HepG2 (cell line): ENCODE measurements around the gene WIZ. TPM values are rescaled to one million over a fixed set of nuclear protein-coding genes. Genes with fewer than 3 reads are reported as not detected.
"Not testable (repeated sequence)": the region's sequence is repeated elsewhere in the genome, so short reads cannot be mapped to it uniquely, and the experiment has no call there.

Experiments used
- ATAC-seq: fragments of 200-7000 bp; cut with Tn5 transposase; 3 replicates; pipeline ENCODE4 v1.9.1; 2020; ENCODE audit warnings: mild to moderate bottlenecking, moderate library complexity
- BruUV-seq: library from RNA; stranded (reverse); fragments of 400-500 nt; replicated peaks from 2 replicates; lab custom pipeline; 2021; lab: Mats Ljungman, UMichigan
- CTCF ChIA-PET: fragments of 300-600 bp; formaldehyde crosslinking; extraction: SDS; loops from one replicate; lab custom pipeline; 2021; ENCODE audit warnings: low total read pairs, inconsistent platforms, low intra/inter-chr PET ratio; lab: Yijun Ruan, JAX
- POLR2A ChIA-PET: fragments of 350-600 bp; sonication (Branson Sonifier 250); formaldehyde crosslinking; loops from one replicate; lab custom pipeline; 2020; ENCODE audit warnings: antibody characterized with exemption, inconsistent platforms; lab: Yijun Ruan, JAX
- DNase-seq: peaks from one replicate; pipeline ENCODE4 v3.0.0-alpha.2; 2015; ENCODE audit warnings: low spot score
- FAIRE-seq: peaks from 3 replicates; lab custom pipeline; 2011; peaks lifted over from hg19 to GRCh38; lab: Jason Lieb, UNC
- H2AFZ ChIP-seq: one replicate; pipeline ENCODE4 v1.6.1; 2011; ENCODE audit warnings: low read length, inconsistent platforms
- H3K27ac ChIP-seq: fragments of 300-600 bp; 3 replicates; pipeline ENCODE4 v1.8.0; 2011; ENCODE audit warnings: mixed run types, mild to moderate bottlenecking, mixed read lengths, low read length, inconsistent platforms; ENCODE audit not compliant: insufficient read depth; ENCODE audit errors: extremely low read length
- H3K27me3 ChIP-seq, 2 experiments: fragments of 200-600 bp in 1 of 2; 2 replicates in 1 of 2; 3 replicates in 1 of 2; pipeline versions ENCODE4 v1.6.0 to v1.8.0; 2011; ENCODE audit warnings: low read length in 2 of 2, mild to moderate bottlenecking in 2 of 2, moderate library complexity in 2 of 2, inconsistent platforms in 1 of 2; ENCODE audit not compliant: insufficient read depth in 2 of 2, control insufficient read depth in 1 of 2
- H3K36me3 ChIP-seq, 2 experiments: fragments of 200-600 bp in 1 of 2; replicated peaks in 1 of 2; 2 replicates in 1 of 2; 3 replicates in 1 of 2; pipeline versions ENCODE4 v1.5.1 to v1.8.0; 2011; ENCODE audit warnings: low read length in 2 of 2, inconsistent platforms in 1 of 2; ENCODE audit not compliant: insufficient read depth in 2 of 2, control insufficient read depth in 1 of 2
- H3K4me1 ChIP-seq: 2 replicates; pipeline ENCODE4 v1.5.1; 2012; ENCODE audit warnings: low read length, inconsistent platforms; ENCODE audit not compliant: insufficient read depth
- H3K4me2 ChIP-seq: 2 replicates; pipeline ENCODE4 v1.6.0; 2011; ENCODE audit warnings: low read depth, low read length, inconsistent platforms
- H3K4me3 ChIP-seq, 3 experiments: fragments of 200-600 bp in 1 of 3; sonication (generic), shearing (Covaris generic) in 1 of 3; replicated peaks in 1 of 3; 2 replicates each; pipeline ENCODE4 v1.5.1; 2011 to 2016; ENCODE audit warnings: low read length in 3 of 3, inconsistent platforms in 2 of 3, low read depth in 2 of 3, mild to moderate bottlenecking in 2 of 3, control low read depth in 1 of 3, mixed read lengths in 1 of 3; ENCODE audit not compliant: insufficient read depth in 1 of 3
- H3K79me2 ChIP-seq: one replicate; pipeline ENCODE4 v1.6.1; 2011; ENCODE audit warnings: low read length, inconsistent platforms; ENCODE audit not compliant: insufficient read depth
- H3K9ac ChIP-seq: 2 replicates; pipeline ENCODE4 v1.6.0; 2011; ENCODE audit warnings: mild to moderate bottlenecking, low read depth, low read length, inconsistent platforms; ENCODE audit not compliant: insufficient read depth
- H3K9me3 ChIP-seq: 2 replicates; pipeline ENCODE4 v1.5.1; 2012; ENCODE audit warnings: mild to moderate bottlenecking, low read length
- H4K20me1 ChIP-seq: 2 replicates; pipeline ENCODE4 v1.6.0; 2011; ENCODE audit warnings: inconsistent platforms, mild to moderate bottlenecking, low read length, moderate library complexity; ENCODE audit not compliant: insufficient read depth
- GTF2F1 ChIP-seq: fragments of 150-350 bp; IDR thresholded peaks from 2 replicates; pipeline ENCODE4 v1.6.1; 2014; ENCODE audit warnings: low read length
- MYC ChIP-seq: sonication (generic); formaldehyde crosslinking; IDR thresholded peaks from 2 replicates; pipeline ENCODE4 v1.9.0; 2021; ENCODE audit warnings: missing genetic modification reagents, borderline replicate concordance
- NONO ChIP-seq, 2 experiments: fragments of 450-650 bp in 1 of 2; sonication (generic) in 1 of 2; formaldehyde crosslinking in 1 of 2; IDR thresholded peaks in 1 of 2; conservative IDR thresholded peaks in 1 of 2; 2 replicates each; pipeline versions ENCODE4 v1.6.1 to v1.8.0; 2017 to 2022; ENCODE audit warnings: mild to moderate bottlenecking in 1 of 2, missing genetic modification reagents in 1 of 2, moderate library complexity in 1 of 2
- NPAS2 ChIP-seq: sonication (generic); formaldehyde crosslinking; IDR thresholded peaks from 2 replicates; pipeline ENCODE4 v1.8.0; 2022; ENCODE audit warnings: mild to moderate bottlenecking, missing genetic modification reagents, borderline replicate concordance
- SOX6 ChIP-seq, 2 experiments: fragments of 450-650 bp in 1 of 2; sonication (generic) in 1 of 2; formaldehyde crosslinking in 1 of 2; IDR thresholded peaks; 2 replicates each; pipeline versions ENCODE4 v1.4.0 to v1.6.1; 2017 to 2020; ENCODE audit warnings: antibody characterized with exemption in 1 of 2, mild to moderate bottlenecking in 1 of 2, missing genetic modification reagents in 1 of 2
- TSC22D2 ChIP-seq: sonication (generic); formaldehyde crosslinking; IDR thresholded peaks from 2 replicates; pipeline ENCODE4 v1.5.1; 2020; ENCODE audit warnings: missing genetic modification reagents, mild to moderate bottlenecking, borderline replicate concordance
- ZBTB21 ChIP-seq: sonication (generic); formaldehyde crosslinking; IDR thresholded peaks from 2 replicates; pipeline ENCODE4 v1.4.0; 2020; ENCODE audit warnings: missing genetic modification reagents
- ZNF530 ChIP-seq: sonication (generic); formaldehyde crosslinking; IDR thresholded peaks from 2 replicates; pipeline ENCODE4 v1.5.0; 2020; ENCODE audit warnings: low read depth, mild to moderate bottlenecking, missing genetic modification reagents
- ZNF569 ChIP-seq: sonication (generic); formaldehyde crosslinking; IDR thresholded peaks from 2 replicates; pipeline ENCODE4 v1.5.0; 2020; ENCODE audit warnings: mild to moderate bottlenecking, missing genetic modification reagents, moderate library complexity, borderline replicate concordance
- ZNF629 ChIP-seq: sonication (generic); formaldehyde crosslinking; conservative IDR thresholded peaks from 2 replicates; pipeline ENCODE4 v1.5.0; 2020; ENCODE audit warnings: missing genetic modification reagents
- ZNF776 ChIP-seq: sonication (generic); formaldehyde crosslinking; IDR thresholded peaks from 2 replicates; pipeline ENCODE4 v1.4.0; 2020; ENCODE audit warnings: mild to moderate bottlenecking, missing genetic modification reagents
- ZNF878 ChIP-seq: sonication (generic); formaldehyde crosslinking; IDR thresholded peaks from 2 replicates; pipeline ENCODE4 v1.8.1; 2023; ENCODE audit warnings: mild to moderate bottlenecking, missing genetic modification reagents, moderate library complexity
- WGBS: methylation state at CpG from one replicate; pipeline ENCODE4 v1.1.6; 2017; ENCODE audit warnings: low lambda C conversion rate; 5-methylcytosine and 5-hydroxymethylcytosine counted together
- in situ Hi-C: cut with HindIII; loops from 2 replicates; pipeline ENCODE4 v1.10.0; 2017; ENCODE audit warnings: low pct_unique_long_range_greater_than_20kb; ENCODE audit not compliant: extremely low pct_ligation_motif_present
- intact Hi-C: fragments of 100-400 bp; cut with micrococcal nuclease; formaldehyde crosslinking; loops from one replicate; pipeline ENCODE4 v1.10.0; 2022; ENCODE audit not compliant: unreplicated experiment
- polyA plus RNA-seq, 8 experiments: library from polyadenylated mRNA; depleted of rRNA in 3 of 8; stranded (reverse) in 7 of 8; unstranded in 1 of 8; fragments of >200 nt; fragmentation: Illumina TruSeq in 4 of 8; extraction: Trizol in 4 of 8; gene quantifications; 2 replicates each; pipeline versions ENCODE4 v1.2.1 to v1.2.3, GENCODE V29; 2011 to 2016; ENCODE audit warnings: low read depth in 4 of 8, missing spikeins in 1 of 8, mixed read lengths in 1 of 8; ENCODE audit not compliant: insufficient read depth in 1 of 8
- total RNA-seq, 5 experiments: library from RNA; depleted of rRNA; stranded (reverse); fragments of >200 nt; fragmentation: Illumina TruSeq; extraction: Trizol; gene quantifications; 2 replicates each; pipeline ENCODE4 v1.2.3, GENCODE V29; 2016; ENCODE audit warnings: low read depth in 1 of 5
- TF ChIP-seq, protein P1 (sequence below): sonication (generic); formaldehyde crosslinking; IDR thresholded peaks from 2 replicates; pipeline ENCODE4 v1.4.0; 2020; ENCODE audit warnings: mild to moderate bottlenecking, low read depth, missing genetic modification reagents
- TF ChIP-seq, protein P2 (sequence below): sonication (generic); formaldehyde crosslinking; IDR thresholded peaks from 2 replicates; pipeline ENCODE4 v1.5.1; 2020; ENCODE audit warnings: mild to moderate bottlenecking, missing genetic modification reagents, moderate library complexity

WIZ gene
- total and polyA plus RNA-seq, 2 of the 13 experiments (the other 11 are each of a cell fraction or from before 2014, with no cell fraction given), result 4.7 to 4.8 TPM

DNA sequence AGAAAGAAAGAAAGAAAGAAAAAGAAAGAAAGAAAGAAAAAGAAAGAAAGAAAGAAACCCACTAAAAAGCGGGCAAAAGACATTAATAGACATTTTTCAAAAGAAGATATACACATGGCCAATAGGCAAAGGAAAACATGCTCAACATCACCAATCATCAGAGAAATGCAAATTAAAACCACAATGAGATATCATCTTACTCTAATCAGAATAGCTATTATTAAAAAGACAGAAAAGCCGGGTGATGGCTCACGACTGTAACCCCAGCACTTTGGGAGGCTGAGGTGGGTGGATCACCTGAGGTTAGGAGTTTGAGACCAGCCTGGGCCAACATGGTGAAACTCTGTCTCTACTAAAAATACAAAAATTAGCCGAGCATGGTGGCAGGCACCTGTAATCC lies 24.1 kb upstream of the WIZ start:
- H3K27me3 ChIP-seq, DNase-seq, H3K36me3 ChIP-seq, BruUV-seq, H3K27ac ChIP-seq, H2AFZ ChIP-seq, FAIRE-seq, CTCF ChIA-PET, H3K4me3 ChIP-seq, H3K79me2 ChIP-seq, in situ Hi-C loops, ATAC-seq, H4K20me1 ChIP-seq, intact Hi-C loops, H3K4me2 ChIP-seq, H3K9ac ChIP-seq, H3K9me3 ChIP-seq: not testable (repeated sequence)
- POLR2A ChIA-PET, result interaction anchor here (0.7 kb wide), 1 partner anchor 212 kb away, joined by 3 read pairs; no protein-coding TSS in a partner anchor
- peaks cover 24% of the 10 kb centered on the region for H3K4me1 ChIP-seq
- WGBS, result 79% methylated on average over 4 of the region's 4 CpGs

DNA sequence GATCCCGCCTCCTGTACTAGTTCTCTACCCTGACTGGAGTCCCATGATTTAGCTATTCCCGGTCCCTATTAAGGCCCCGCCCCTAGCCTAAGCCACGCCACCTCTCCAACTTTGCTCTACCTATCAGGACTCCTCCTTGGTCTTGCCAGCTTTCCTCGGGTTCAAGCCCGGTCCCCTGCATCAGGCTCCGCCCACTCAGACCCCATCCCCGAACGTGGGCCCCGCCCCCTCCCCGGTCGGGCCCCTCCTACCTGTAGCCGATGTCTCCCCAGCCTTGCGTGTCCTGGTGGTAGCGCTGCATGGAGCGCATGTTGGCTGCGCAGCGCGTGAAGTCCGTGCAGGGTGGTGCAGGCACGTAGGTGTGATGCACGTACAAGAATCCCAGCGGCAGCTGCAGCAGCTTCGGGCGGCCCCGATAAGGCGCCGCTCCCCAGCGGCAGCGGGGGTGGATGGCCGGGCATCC lies 21.9 kb upstream of the WIZ start:
- BruUV-seq, result no TSS peak
- 81% methylated on average over 23 of the region's 31 CpGs for WGBS
- ChIA-PET POLR2A (no interaction called here), CTCF (no interaction called here)
- H3K27me3 ChIP-seq, result no peaks in the 10 kb centered on the region
- no peak overlapping the region for H3K27ac ChIP-seq
- H3K79me2 ChIP-seq, result no peaks in the 10 kb centered on the region
- H3K36me3 ChIP-seq, result no peaks in the 10 kb centered on the region
- H3K9me3 ChIP-seq, result no peaks in the 10 kb centered on the region
- no peak overlapping the region for H3K9ac ChIP-seq
- no peak overlapping the region for H3K4me3 ChIP-seq
- no peaks in the 10 kb centered on the region for H4K20me1 ChIP-seq
- intact Hi-C loops (no loop called here), in situ Hi-C loops (no loop called here)
- no peak overlapping the region for H2AFZ ChIP-seq
- no peak overlapping the region for H3K4me2 ChIP-seq
- no peak for DNase-seq
- no peak for FAIRE-seq
- peaks cover 25% of the 10 kb centered on the region for H3K4me1 ChIP-seq
- ATAC-seq, result no peak
- TF ChIP-seq ZNF878 (CRISPR knock-in tag) (no peak), TSC22D2 (CRISPR knock-in tag) (no peak), ZBTB21 (CRISPR knock-in tag) (no peak), ZNF569 (CRISPR knock-in tag) (no peak), ZNF530 (CRISPR knock-in tag) (no peak), MYC (no peak), ZNF776 (no peak), NPAS2 (CRISPR knock-in tag) (no peak), ZNF629 (CRISPR knock-in tag) (no peak), SOX6 (IDR thresholded peaks at IDR 0.05) (no peak), SOX6 (CRISPR knock-in tag; IDR thresholded peaks at IDR 0.05) (no peak), NONO (IDR thresholded peaks at IDR 0.05) (no peak), NONO (CRISPR knock-in tag; conservative IDR thresholded peaks at IDR 0.05) (no peak), GTF2F1 (no peak)
- TF ChIP-seq, protein P1, sequence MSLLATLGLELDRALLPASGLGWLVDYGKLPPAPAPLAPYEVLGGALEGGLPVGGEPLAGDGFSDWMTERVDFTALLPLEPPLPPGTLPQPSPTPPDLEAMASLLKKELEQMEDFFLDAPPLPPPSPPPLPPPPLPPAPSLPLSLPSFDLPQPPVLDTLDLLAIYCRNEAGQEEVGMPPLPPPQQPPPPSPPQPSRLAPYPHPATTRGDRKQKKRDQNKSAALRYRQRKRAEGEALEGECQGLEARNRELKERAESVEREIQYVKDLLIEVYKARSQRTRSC, result no peak
- TF ChIP-seq, protein P2, sequence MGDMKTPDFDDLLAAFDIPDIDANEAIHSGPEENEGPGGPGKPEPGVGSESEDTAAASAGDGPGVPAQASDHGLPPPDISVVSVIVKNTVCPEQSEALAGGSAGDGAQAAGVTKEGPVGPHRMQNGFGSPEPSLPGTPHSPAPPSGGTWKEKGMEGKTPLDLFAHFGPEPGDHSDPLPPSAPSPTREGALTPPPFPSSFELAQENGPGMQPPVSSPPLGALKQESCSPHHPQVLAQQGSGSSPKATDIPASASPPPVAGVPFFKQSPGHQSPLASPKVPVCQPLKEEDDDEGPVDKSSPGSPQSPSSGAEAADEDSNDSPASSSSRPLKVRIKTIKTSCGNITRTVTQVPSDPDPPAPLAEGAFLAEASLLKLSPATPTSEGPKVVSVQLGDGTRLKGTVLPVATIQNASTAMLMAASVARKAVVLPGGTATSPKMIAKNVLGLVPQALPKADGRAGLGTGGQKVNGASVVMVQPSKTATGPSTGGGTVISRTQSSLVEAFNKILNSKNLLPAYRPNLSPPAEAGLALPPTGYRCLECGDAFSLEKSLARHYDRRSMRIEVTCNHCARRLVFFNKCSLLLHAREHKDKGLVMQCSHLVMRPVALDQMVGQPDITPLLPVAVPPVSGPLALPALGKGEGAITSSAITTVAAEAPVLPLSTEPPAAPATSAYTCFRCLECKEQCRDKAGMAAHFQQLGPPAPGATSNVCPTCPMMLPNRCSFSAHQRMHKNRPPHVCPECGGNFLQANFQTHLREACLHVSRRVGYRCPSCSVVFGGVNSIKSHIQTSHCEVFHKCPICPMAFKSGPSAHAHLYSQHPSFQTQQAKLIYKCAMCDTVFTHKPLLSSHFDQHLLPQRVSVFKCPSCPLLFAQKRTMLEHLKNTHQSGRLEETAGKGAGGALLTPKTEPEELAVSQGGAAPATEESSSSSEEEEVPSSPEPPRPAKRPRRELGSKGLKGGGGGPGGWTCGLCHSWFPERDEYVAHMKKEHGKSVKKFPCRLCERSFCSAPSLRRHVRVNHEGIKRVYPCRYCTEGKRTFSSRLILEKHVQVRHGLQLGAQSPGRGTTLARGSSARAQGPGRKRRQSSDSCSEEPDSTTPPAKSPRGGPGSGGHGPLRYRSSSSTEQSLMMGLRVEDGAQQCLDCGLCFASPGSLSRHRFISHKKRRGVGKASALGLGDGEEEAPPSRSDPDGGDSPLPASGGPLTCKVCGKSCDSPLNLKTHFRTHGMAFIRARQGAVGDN (CRISPR knock-in tag), result no peak
